SK-N-SH (cell line): ENCODE measurements around the gene ZNHIT2.

Experiments
- CHD2 ChIP-seq: fragments of 150-350 bp; IDR thresholded peaks from 2 replicates; pipeline ENCODE4 v1.6.1; 2018; ENCODE audit warnings: low read length; ENCODE audit not compliant: partially characterized antibody
- CTCF ChIP-seq: fragments of 200-600 bp; sonication (generic); IDR thresholded peaks from 2 replicates; pipeline ENCODE4 v1.6.1; 2017; ENCODE audit warnings: antibody characterized with exemption, mild to moderate bottlenecking, moderate library complexity
- NFIC ChIP-seq: IDR thresholded peaks from 2 replicates; pipeline ENCODE4 v1.4.0; 2012; ENCODE audit warnings: borderline replicate concordance
- RCOR1 ChIP-seq: fragments of 150-350 bp; IDR thresholded peaks from 2 replicates; pipeline ENCODE4 v1.6.1; 2017; ENCODE audit warnings: antibody characterized with exemption, low read length
- ZBTB33 ChIP-seq: IDR thresholded peaks from 2 replicates; pipeline ENCODE4 v1.4.0; 2012; ENCODE audit warnings: low read depth, borderline replicate concordance

- TF ChIP-seq RCOR1 (no peak), CTCF (no peak), ZBTB33 (no peak), CHD2 (no peak), NFIC (no peak)
Measured at GRCh38 chr11:65096926-65097325, 20.6 kb downstream of the ZNHIT2 start.
